ENCODE measurements around the gene TBX15.

The TBX15 gene

GRCh38 chr1:119011116-119011515 is 23.0 kb upstream of the TBX15 start:
- H3K4me2 ChIP-seq (ENCODE audit: low read length, poor library complexity, severe bottlenecking), result no peak overlapping the region
- peaks cover 1% of the 10 kb centered on the region for H3K9me3 ChIP-seq (ENCODE audit: control insufficient read depth, low read length)
- no peak overlapping the region for H2BK120ac ChIP-seq (ENCODE audit: low read depth, low read length)
- no peak overlapping the region for H2BK15ac ChIP-seq (ENCODE audit: low read depth, poor library complexity, severe bottlenecking)
- DNase-seq, result no peak
- no peak overlapping the region for H3K4ac ChIP-seq (ENCODE audit: low read depth in 1 of 2, low read length in 2 of 2)
- no peak overlapping the region for H3K14ac ChIP-seq (ENCODE audit: low read length in 2 of 2)
- no peak overlapping the region for H2AFZ ChIP-seq (ENCODE audit: low read depth, low read length)
- H3K27me3 ChIP-seq (ENCODE audit: control insufficient read depth in 1 of 2, insufficient read depth in 1 of 2, low read length in 2 of 2), result peaks cover 16 to 17% of the 10 kb centered on the region in 2 experiments
- no peak overlapping the region for H3K23ac ChIP-seq (ENCODE audit: low read length in 2 of 2)
- no peak overlapping the region for H2BK5ac ChIP-seq (ENCODE audit: low read depth, low read length, poor library complexity, severe bottlenecking)
- H3K27ac ChIP-seq (ENCODE audit: low read length, poor library complexity, severe bottlenecking), result no peak overlapping the region
- no peak overlapping the region for H2AK5ac ChIP-seq (ENCODE audit: low read length, severe bottlenecking)
- peaks cover 1% of the 10 kb centered on the region for H3K79me1 ChIP-seq (replicated peaks; ENCODE audit: low read length, poor library complexity, severe bottlenecking)
- H4K8ac ChIP-seq (ENCODE audit: low read length), result no peak overlapping the region
- WGBS, result 92% methylated on average over 1 of the region's 2 CpGs
- H2BK12ac ChIP-seq (ENCODE audit: low read length in 2 of 2), result no peak overlapping the region
- H3K36me3 ChIP-seq (ENCODE audit: control insufficient read depth in 1 of 2, insufficient read depth in 2 of 2, low read depth in 1 of 2, low read length in 2 of 2), result peaks cover 0 to 5% of the 10 kb centered on the region in 2 experiments
- no peak overlapping the region for H3K9ac ChIP-seq (ENCODE audit: low read length)
- no peak overlapping the region for H4K91ac ChIP-seq (ENCODE audit: low read length)
- H3K4me1 ChIP-seq (ENCODE audit: control insufficient read depth, insufficient read depth, low read depth, low read length), result peaks cover 16% of the 10 kb centered on the region
- no peak overlapping the region for H3K18ac ChIP-seq (ENCODE audit: low read depth in 1 of 2, low read length in 2 of 2)
- no peak overlapping the region for H3K4me3 ChIP-seq (ENCODE audit: insufficient read depth in 1 of 2, low read depth in 1 of 2, low read length in 2 of 2)

GRCh38 chr1:119010201-119010600 is 22.1 kb upstream of the TBX15 start:
- no peak overlapping the region for H3K4ac ChIP-seq (ENCODE audit: low read depth in 1 of 2, low read length in 2 of 2)
- peaks cover 20 to 26% of the 10 kb centered on the region in 2 experiments for H3K27me3 ChIP-seq (ENCODE audit: control insufficient read depth in 1 of 2, insufficient read depth in 1 of 2, low read length in 2 of 2)
- H3K27ac ChIP-seq (ENCODE audit: low read length, poor library complexity, severe bottlenecking), result no peak overlapping the region
- H4K91ac ChIP-seq (ENCODE audit: low read length), result no peak overlapping the region
- H3K4me3 ChIP-seq (ENCODE audit: insufficient read depth in 1 of 2, low read depth in 1 of 2, low read length in 2 of 2), result no peak overlapping the region
- H2BK5ac ChIP-seq (ENCODE audit: low read depth, low read length, poor library complexity, severe bottlenecking), result no peak overlapping the region
- peaks cover 6% of the 10 kb centered on the region for H3K9me3 ChIP-seq (ENCODE audit: control insufficient read depth, low read length)
- no peak overlapping the region for H3K4me2 ChIP-seq (ENCODE audit: low read length, poor library complexity, severe bottlenecking)
- H3K4me1 ChIP-seq (ENCODE audit: control insufficient read depth, insufficient read depth, low read depth, low read length), result peaks cover 16% of the 10 kb centered on the region
- H2AFZ ChIP-seq (ENCODE audit: low read depth, low read length), result no peak overlapping the region
- H2AK5ac ChIP-seq (ENCODE audit: low read length, severe bottlenecking), result no peak overlapping the region
- H3K14ac ChIP-seq (ENCODE audit: low read length in 2 of 2), result no peak overlapping the region
- no peak overlapping the region for H3K18ac ChIP-seq (ENCODE audit: low read depth in 1 of 2, low read length in 2 of 2)
- no peak overlapping the region for H2BK120ac ChIP-seq (ENCODE audit: low read depth, low read length)
- no peak overlapping the region for H2BK12ac ChIP-seq (ENCODE audit: low read length in 2 of 2)
- no peak for DNase-seq
- no peak overlapping the region for H3K23ac ChIP-seq (ENCODE audit: low read length in 2 of 2)
- WGBS, result no CpG with 5 or more reads among the region's 1 CpG
- H2BK15ac ChIP-seq (ENCODE audit: low read depth, poor library complexity, severe bottlenecking), result no peak overlapping the region
- H4K8ac ChIP-seq (ENCODE audit: low read length), result no peak overlapping the region
- no peak overlapping the region for H3K9ac ChIP-seq (ENCODE audit: low read length)
- H3K36me3 ChIP-seq (ENCODE audit: control insufficient read depth in 1 of 2, insufficient read depth in 2 of 2, low read depth in 1 of 2, low read length in 2 of 2), result peaks cover 0 to 5% of the 10 kb centered on the region in 2 experiments
- H3K79me1 ChIP-seq (replicated peaks; ENCODE audit: low read length, poor library complexity, severe bottlenecking), result peaks cover 1% of the 10 kb centered on the region

- Histone ChIP-seq H4K8ac (ENCODE audit: low read length) (no peak overlapping the region), H3K23ac (ENCODE audit: low read length in 2 of 2) (no peak overlapping the region)
- 25% methylated on average over 1 of the region's 2 CpGs for WGBS
Observed at GRCh38 chr1:119009312-119009655, 21.1 kb upstream of the TBX15 start.

GRCh38 chr1:119008483-119009311 is 20.6 kb upstream of the TBX15 start:
- DNase-seq, result peak; percentile 61
- Histone ChIP-seq H3K9ac (ENCODE audit: low read length) (peak overlapping the region; percentile 82), H4K8ac (ENCODE audit: low read length) (no peak overlapping the region), H4K91ac (ENCODE audit: low read length) (no peak overlapping the region), H2AFZ (ENCODE audit: low read depth, low read length) (no peak overlapping the region), H3K4me1 (ENCODE audit: control insufficient read depth, insufficient read depth, low read depth, low read length) (peaks cover 18% of the 10 kb centered on the region), H3K18ac (ENCODE audit: low read depth in 1 of 2, low read length in 2 of 2) (no peak overlapping the region), H2BK15ac (ENCODE audit: low read depth, poor library complexity, severe bottlenecking) (no peak overlapping the region), H3K14ac (ENCODE audit: low read length in 2 of 2) (no peak overlapping the region), H3K79me1 (replicated peaks; ENCODE audit: low read length, poor library complexity, severe bottlenecking) (peaks cover 1% of the 10 kb centered on the region), H2AK5ac (ENCODE audit: low read length, severe bottlenecking) (no peak overlapping the region), H3K27ac (ENCODE audit: low read length, poor library complexity, severe bottlenecking) (peak overlapping the region; percentile 87), H3K23ac (ENCODE audit: low read length in 2 of 2) (no peak overlapping the region), H2BK120ac (ENCODE audit: low read depth, low read length) (no peak overlapping the region), H3K27me3 (ENCODE audit: control insufficient read depth in 1 of 2, insufficient read depth in 1 of 2, low read length in 2 of 2) (peaks cover 20 to 38% of the 10 kb centered on the region in 2 experiments), H2BK5ac (ENCODE audit: low read depth, low read length, poor library complexity, severe bottlenecking) (peak overlapping the region; percentile 63), H3K4ac (ENCODE audit: low read depth in 1 of 2, low read length in 2 of 2) (no peak overlapping the region), H3K36me3 (ENCODE audit: control insufficient read depth in 1 of 2, insufficient read depth in 2 of 2, low read depth in 1 of 2, low read length in 2 of 2) (peaks cover 0 to 5% of the 10 kb centered on the region in 2 experiments), H3K4me3 (ENCODE audit: insufficient read depth in 1 of 2, low read depth in 1 of 2, low read length in 2 of 2) (peak overlapping the region; percentile 43 to 72), H2BK12ac (ENCODE audit: low read length in 2 of 2) (no peak overlapping the region), H3K4me2 (ENCODE audit: low read length, poor library complexity, severe bottlenecking) (peak overlapping the region; percentile 84), H3K9me3 (ENCODE audit: control insufficient read depth, low read length) (peaks cover 6% of the 10 kb centered on the region)
- WGBS, result 3% methylated on average over 17 of the region's 22 CpGs

More at GRCh38 chr1:119009312-119009655, 21.1 kb upstream of the TBX15 start:
- H2AFZ ChIP-seq (ENCODE audit: low read depth, low read length), result no peak overlapping the region
- no peak overlapping the region for H2BK15ac ChIP-seq (ENCODE audit: low read depth, poor library complexity, severe bottlenecking)
- H3K4me3 ChIP-seq (ENCODE audit: insufficient read depth in 1 of 2, low read depth in 1 of 2, low read length in 2 of 2), result peak overlapping the region in 1 of 2 experiments; percentile 72
- H2AK5ac ChIP-seq (ENCODE audit: low read length, severe bottlenecking), result no peak overlapping the region
- peaks cover 20 to 34% of the 10 kb centered on the region in 2 experiments for H3K27me3 ChIP-seq (ENCODE audit: control insufficient read depth in 1 of 2, insufficient read depth in 1 of 2, low read length in 2 of 2)
- H4K91ac ChIP-seq (ENCODE audit: low read length), result no peak overlapping the region
- H3K9me3 ChIP-seq (ENCODE audit: control insufficient read depth, low read length), result peaks cover 6% of the 10 kb centered on the region
- peaks cover 0 to 5% of the 10 kb centered on the region in 2 experiments for H3K36me3 ChIP-seq (ENCODE audit: control insufficient read depth in 1 of 2, insufficient read depth in 2 of 2, low read depth in 1 of 2, low read length in 2 of 2)
- H2BK120ac ChIP-seq (ENCODE audit: low read depth, low read length), result no peak overlapping the region
- no peak overlapping the region for H3K4ac ChIP-seq (ENCODE audit: low read depth in 1 of 2, low read length in 2 of 2)
- H2BK5ac ChIP-seq (ENCODE audit: low read depth, low read length, poor library complexity, severe bottlenecking), result no peak overlapping the region
- peak overlapping the region; percentile 87 for H3K27ac ChIP-seq (ENCODE audit: low read length, poor library complexity, severe bottlenecking)
- peak overlapping the region; percentile 82 for H3K9ac ChIP-seq (ENCODE audit: low read length)
- H3K79me1 ChIP-seq (replicated peaks; ENCODE audit: low read length, poor library complexity, severe bottlenecking), result peaks cover 1% of the 10 kb centered on the region
- no peak for DNase-seq
- H3K4me1 ChIP-seq (ENCODE audit: control insufficient read depth, insufficient read depth, low read depth, low read length), result peaks cover 16% of the 10 kb centered on the region
- H3K18ac ChIP-seq (ENCODE audit: low read depth in 1 of 2, low read length in 2 of 2), result no peak overlapping the region
- H2BK12ac ChIP-seq (ENCODE audit: low read length in 2 of 2), result no peak overlapping the region
- no peak overlapping the region for H3K14ac ChIP-seq (ENCODE audit: low read length in 2 of 2)
- H3K4me2 ChIP-seq (ENCODE audit: low read length, poor library complexity, severe bottlenecking), result no peak overlapping the region
